Coronary artery (tissue), 2 donors: ENCODE measurements around the gene ICAM1.

Source experiments
- DNase-seq: peaks from one replicate; pipeline ENCODE4 v3.0.0-alpha.2; 2017; ENCODE audit warnings: low spot score
- H3K27ac ChIP-seq, 2 donors: fragments of 200-600 bp; sonication (generic); one replicate each; pipeline ENCODE4 v1.5.1; 2016 to 2019
- H3K4me3 ChIP-seq: fragments of 200-600 bp; sonication (generic); 2 replicates; pipeline ENCODE4 v1.5.1; 2016; ENCODE audit warnings: mild to moderate bottlenecking, moderate library complexity
- CTCF ChIP-seq: fragments of 200-600 bp; sonication (generic); IDR thresholded peaks from one replicate; pipeline ENCODE4 v1.5.1; 2019; ENCODE audit warnings: antibody characterized with exemption

The ICAM1 gene

DNA sequence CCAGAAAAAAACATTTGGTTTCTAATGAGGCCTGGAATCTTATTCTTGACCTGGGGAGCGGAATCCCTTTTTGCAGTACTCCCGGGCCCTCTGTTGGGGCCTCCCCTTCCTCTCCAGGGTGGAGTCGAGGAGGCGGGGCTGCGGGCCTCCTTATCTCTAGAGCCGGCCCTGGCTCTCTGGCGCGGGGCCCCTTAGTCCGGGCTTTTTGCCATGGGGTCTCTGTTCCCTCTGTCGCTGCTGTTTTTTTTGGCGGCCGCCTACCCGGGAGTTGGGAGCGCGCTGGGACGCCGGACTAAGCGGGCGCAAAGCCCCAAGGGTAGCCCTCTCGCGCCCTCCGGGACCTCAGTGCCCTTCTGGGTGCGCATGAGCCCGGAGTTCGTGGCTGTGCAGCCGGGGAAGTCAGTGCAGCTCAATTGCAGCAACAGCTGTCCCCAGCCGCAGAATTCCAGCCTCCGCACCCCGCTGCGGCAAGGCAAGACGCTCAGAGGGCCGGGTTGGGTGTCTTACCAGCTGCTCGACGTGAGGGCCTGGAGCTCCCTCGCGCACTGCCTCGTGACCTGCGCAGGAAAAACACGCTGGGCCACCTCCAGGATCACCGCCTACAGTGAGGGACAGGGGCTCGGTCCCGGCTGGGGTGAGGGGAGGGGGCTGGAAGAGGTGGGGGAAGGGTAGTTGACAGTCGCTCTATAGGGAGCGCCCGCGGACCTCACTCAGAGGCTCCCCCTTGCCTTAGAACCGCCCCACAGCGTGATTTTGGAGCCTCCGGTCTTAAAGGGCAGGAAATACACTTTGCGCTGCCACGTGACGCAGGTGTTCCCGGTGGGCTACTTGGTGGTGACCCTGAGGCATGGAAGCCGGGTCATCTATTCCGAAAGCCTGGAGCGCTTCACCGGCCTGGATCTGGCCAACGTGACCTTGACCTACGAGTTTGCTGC, 16.1 kb downstream of the ICAM1 start, which contains the start of gene ICAM4:
Gene ICAM4 (plus strand): TSS at position 153 of the 935 bp plus-strand sequence. CDS start 58 bp downstream, at position 211.
- DNase-seq: no peak
- H3K4me3 ChIP-seq: peak within 1 kb of the TSS; percentile 25
- H3K27ac ChIP-seq: peak within 1 kb of the TSS in 1 of 2 donors; percentile 5
- TF ChIP-seq CTCF: no peak

- DNase-seq: no peak
- no peak overlapping the region for H3K27ac ChIP-seq
- H3K4me3 ChIP-seq: peak overlapping the region; percentile 73
- TF ChIP-seq CTCF: no peak
These were observed 17.8 kb downstream of the ICAM1 start for GRCh38 chr19:10288662-10289166.

- no peak for TF ChIP-seq CTCF
- Histone ChIP-seq H3K27ac (no peak overlapping the region), H3K4me3 (peak overlapping the region; percentile 73)
- no peak for DNase-seq
These were observed 18.4 kb downstream of the ICAM1 start for GRCh38 chr19:10289167-10289835.

GRCh38 chr19:10289836-10290356, 19.0 kb downstream of the ICAM1 start, which contains the start of gene ICAM5:
Gene ICAM5 (plus strand): TSS chr19:10289952. CDS start chr19:10290044, 92 bp downstream.
- H3K27ac ChIP-seq: no peak within 1 kb of the TSS
- DNase-seq: no peak
- no peak for TF ChIP-seq CTCF
- peak within 1 kb of the TSS; percentile 73 for H3K4me3 ChIP-seq

DNA sequence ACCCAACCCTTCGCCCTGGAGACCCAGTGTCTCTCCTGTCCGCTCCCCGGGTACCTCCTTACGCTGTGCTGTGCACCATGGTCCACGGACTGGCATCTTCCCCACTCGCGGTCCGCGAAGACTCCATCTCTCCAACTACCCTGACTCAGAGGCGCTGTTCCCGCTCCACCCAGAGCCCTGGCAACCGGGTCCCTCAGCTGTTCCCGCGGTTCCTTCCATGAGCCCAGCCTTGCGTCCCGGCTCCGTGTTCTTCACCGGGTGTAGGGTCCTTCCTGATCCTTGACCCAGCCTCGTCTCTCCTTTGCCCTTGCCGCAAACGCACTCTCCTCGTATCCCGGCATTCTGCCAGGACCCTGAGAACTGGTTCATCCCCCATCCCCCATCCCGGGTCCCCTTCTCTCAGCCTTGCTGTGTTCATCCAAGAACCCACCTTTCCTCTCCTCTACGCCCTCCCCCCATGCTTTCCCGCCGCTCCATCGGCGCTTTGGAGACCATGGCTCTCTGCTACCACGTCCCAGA, 19.5 kb downstream of the ICAM1 start:
- DNase-seq: no peak
- Histone ChIP-seq H3K27ac (no peak overlapping the region), H3K4me3 (peak overlapping the region; percentile 73)
- TF ChIP-seq CTCF: no peak

DNA sequence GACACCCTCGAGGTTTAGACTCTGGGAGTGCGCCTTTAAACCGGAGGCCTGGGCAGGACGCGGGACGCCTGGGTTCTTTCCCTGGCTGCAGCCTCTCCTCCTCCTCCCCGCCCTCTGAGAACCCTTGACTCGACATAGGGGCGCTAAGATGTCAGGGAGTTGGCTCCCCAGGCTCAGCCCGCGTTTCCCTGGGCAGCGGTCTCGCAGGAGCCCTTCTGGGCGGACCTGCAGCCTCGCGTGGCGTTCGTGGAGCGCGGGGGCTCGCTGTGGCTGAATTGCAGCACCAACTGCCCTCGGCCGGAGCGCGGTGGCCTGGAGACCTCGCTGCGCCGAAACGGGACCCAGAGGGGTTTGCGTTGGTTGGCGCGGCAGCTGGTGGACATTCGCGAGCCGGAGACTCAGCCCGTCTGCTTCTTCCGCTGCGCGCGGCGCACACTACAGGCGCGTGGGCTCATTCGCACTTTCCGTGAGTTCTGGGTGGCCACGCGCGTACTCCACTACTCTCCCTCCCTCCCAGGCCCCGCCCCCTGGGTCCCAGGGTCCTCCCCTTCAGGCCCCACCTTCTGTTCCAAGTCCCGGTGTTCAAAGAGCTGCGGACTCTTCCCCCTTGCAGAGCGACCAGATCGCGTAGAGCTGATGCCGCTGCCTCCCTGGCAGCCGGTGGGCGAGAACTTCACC, 20.1 kb downstream of the ICAM1 start:
- Histone ChIP-seq H3K4me3 (peak overlapping the region; percentile 73), H3K27ac (no peak overlapping the region)
- no peak for DNase-seq
- TF ChIP-seq CTCF: no peak
